Upper lobe of left lung (tissue), 4 donors: ENCODE measurements around the gene GADD45A.

Experiments used
- EP300 ChIP-seq, 4 donors: sonication (generic); formaldehyde crosslinking; IDR thresholded peaks; one replicate each; pipeline ENCODE4 v1.5.1; 2017; ENCODE audit warnings: antibody characterized with exemption in 4 of 4, control low read depth in 2 of 4
- POLR2A ChIP-seq, 4 donors: fragments of 450-650 bp; IDR thresholded peaks; one replicate each; pipeline ENCODE4 v1.5.1; 2016 to 2017; ENCODE audit warnings: antibody characterized with exemption in 4 of 4, mild to moderate bottlenecking in 2 of 4
- TF ChIP-seq, protein P1 (sequence below), 6 experiments: fragments of 450-650 bp in 4 of 6; fragments of 200-600 bp in 2 of 6; sonication (generic) in 2 of 6; IDR thresholded peaks; one replicate each; pipeline ENCODE4 v1.5.1; 2016 to 2019; ENCODE audit warnings: antibody characterized with exemption in 6 of 6

DNA sequence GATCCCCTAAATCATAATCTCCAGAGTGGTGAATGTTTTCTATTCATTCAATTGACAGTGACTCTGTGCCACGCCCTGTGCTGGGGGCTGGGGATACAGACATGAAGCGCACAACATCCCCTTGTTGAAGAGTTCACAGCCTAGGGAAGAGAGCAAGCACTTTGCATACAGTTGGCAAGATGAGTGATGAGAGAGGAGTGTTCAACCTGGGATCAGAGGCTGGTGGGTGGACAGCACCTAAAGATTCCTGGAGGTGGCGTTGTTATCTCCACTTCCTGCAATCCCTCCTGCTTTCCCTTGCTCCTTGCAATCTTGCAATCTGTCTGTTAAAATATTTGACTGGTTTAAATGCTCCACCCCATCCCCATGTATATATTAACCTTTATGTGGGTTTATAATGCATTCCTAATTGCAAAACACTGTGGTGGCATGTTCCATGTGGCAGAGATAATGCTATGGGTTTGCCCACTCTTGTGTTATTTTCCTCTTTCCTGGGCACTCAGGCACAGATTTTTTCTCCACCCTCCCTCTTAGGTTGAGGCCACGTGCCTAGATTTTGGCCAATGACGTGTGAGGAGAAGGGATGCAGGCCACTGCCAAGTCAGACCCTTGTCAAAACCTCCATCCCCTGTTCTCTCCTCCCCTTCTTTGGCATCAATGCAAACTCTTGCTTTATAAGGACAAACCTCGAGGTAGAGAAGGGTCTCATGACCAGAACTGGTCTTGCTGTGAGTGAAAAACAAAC, 36.2 kb upstream of the GADD45A start:
- TF ChIP-seq, protein P1, sequence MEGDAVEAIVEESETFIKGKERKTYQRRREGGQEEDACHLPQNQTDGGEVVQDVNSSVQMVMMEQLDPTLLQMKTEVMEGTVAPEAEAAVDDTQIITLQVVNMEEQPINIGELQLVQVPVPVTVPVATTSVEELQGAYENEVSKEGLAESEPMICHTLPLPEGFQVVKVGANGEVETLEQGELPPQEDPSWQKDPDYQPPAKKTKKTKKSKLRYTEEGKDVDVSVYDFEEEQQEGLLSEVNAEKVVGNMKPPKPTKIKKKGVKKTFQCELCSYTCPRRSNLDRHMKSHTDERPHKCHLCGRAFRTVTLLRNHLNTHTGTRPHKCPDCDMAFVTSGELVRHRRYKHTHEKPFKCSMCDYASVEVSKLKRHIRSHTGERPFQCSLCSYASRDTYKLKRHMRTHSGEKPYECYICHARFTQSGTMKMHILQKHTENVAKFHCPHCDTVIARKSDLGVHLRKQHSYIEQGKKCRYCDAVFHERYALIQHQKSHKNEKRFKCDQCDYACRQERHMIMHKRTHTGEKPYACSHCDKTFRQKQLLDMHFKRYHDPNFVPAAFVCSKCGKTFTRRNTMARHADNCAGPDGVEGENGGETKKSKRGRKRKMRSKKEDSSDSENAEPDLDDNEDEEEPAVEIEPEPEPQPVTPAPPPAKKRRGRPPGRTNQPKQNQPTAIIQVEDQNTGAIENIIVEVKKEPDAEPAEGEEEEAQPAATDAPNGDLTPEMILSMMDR (IDR thresholded peaks at IDR 0.05): no peak
- TF ChIP-seq EP300 (IDR thresholded peaks at IDR 0.05) (no peak), POLR2A (IDR thresholded peaks at IDR 0.05) (no peak)
